HepG2 (cell line): ENCODE results near the gene PUS1. TPM values are rescaled to one million over a fixed set of nuclear protein-coding genes. Genes with fewer than 3 reads are reported as not detected.

Experiments
- CC2D1A ChIP-seq: sonication (generic); formaldehyde crosslinking; IDR thresholded peaks from 2 replicates; pipeline ENCODE4 v1.8.1; 2023; ENCODE audit warnings: mild to moderate bottlenecking, missing genetic modification reagents
- HNRNPK ChIP-seq: fragments of 200-400 bp; formaldehyde crosslinking; IDR thresholded peaks from 2 replicates; pipeline ENCODE4 v1.6.1; 2018; ENCODE audit warnings: low read length, low read depth, moderate library complexity, mild to moderate bottlenecking; ENCODE audit not compliant: poor library complexity, severe bottlenecking
- HOXD1 ChIP-seq: sonication (generic); formaldehyde crosslinking; IDR thresholded peaks from 2 replicates; pipeline ENCODE4 v1.5.0; 2020; ENCODE audit warnings: missing genetic modification reagents
- KDM5B ChIP-seq: sonication (generic); formaldehyde crosslinking; IDR thresholded peaks from 2 replicates; pipeline ENCODE4 v1.4.0; 2020; ENCODE audit warnings: missing genetic modification reagents, mild to moderate bottlenecking, borderline replicate concordance
- KLF6 ChIP-seq: IDR thresholded peaks from 2 replicates; pipeline ENCODE4 v1.8.0; 2016; ENCODE audit warnings: missing biosample characterization, missing genetic modification reagents
- KMT2A ChIP-seq: sonication (generic); formaldehyde crosslinking; IDR thresholded peaks from 2 replicates; pipeline ENCODE4 v1.4.0; 2020; ENCODE audit warnings: missing genetic modification reagents
- MTA1 ChIP-seq: sonication (generic); formaldehyde crosslinking; IDR thresholded peaks from 2 replicates; pipeline ENCODE4 v1.4.0; 2020; ENCODE audit warnings: missing genetic modification reagents, mild to moderate bottlenecking, borderline replicate concordance
- MYC ChIP-seq: sonication (generic); formaldehyde crosslinking; IDR thresholded peaks from 2 replicates; pipeline ENCODE4 v1.9.0; 2021; ENCODE audit warnings: missing genetic modification reagents, borderline replicate concordance
- PPARG ChIP-seq: conservative IDR thresholded peaks from 2 replicates; pipeline ENCODE4 v1.6.1; 2016; ENCODE audit warnings: missing biosample characterization, missing genetic modification reagents
- SATB2 ChIP-seq: sonication (generic); formaldehyde crosslinking; IDR thresholded peaks from 2 replicates; pipeline ENCODE4 v1.5.0; 2020; ENCODE audit warnings: missing genetic modification reagents
- ZFP37 ChIP-seq: sonication (generic); formaldehyde crosslinking; IDR thresholded peaks from 2 replicates; pipeline ENCODE4 v1.4.0; 2020; ENCODE audit warnings: missing genetic modification reagents, borderline replicate concordance
- ZFX ChIP-seq: sonication (generic); formaldehyde crosslinking; IDR thresholded peaks from 2 replicates; pipeline ENCODE4 v1.4.0; 2020; ENCODE audit warnings: mild to moderate bottlenecking, low read depth, missing genetic modification reagents, moderate library complexity
- ZNF33B ChIP-seq: sonication (generic); formaldehyde crosslinking; IDR thresholded peaks from 2 replicates; pipeline ENCODE4 v1.5.1; 2020; ENCODE audit warnings: mild to moderate bottlenecking, missing genetic modification reagents
- ZNF431 ChIP-seq: sonication (generic); formaldehyde crosslinking; IDR thresholded peaks from 2 replicates; pipeline ENCODE4 v1.9.0; 2022; ENCODE audit warnings: missing genetic modification reagents, low read depth, mild to moderate bottlenecking, borderline replicate concordance
- ZNF451 ChIP-seq: sonication (generic); formaldehyde crosslinking; IDR thresholded peaks from 2 replicates; pipeline ENCODE4 v1.5.0; 2020; ENCODE audit warnings: mild to moderate bottlenecking, missing genetic modification reagents
- ZNF589 ChIP-seq: sonication (generic); formaldehyde crosslinking; conservative IDR thresholded peaks from 2 replicates; pipeline ENCODE4 v1.8.0; 2022; ENCODE audit warnings: mild to moderate bottlenecking, moderate library complexity, missing genetic modification reagents
- ZNF768 ChIP-seq: sonication (generic); formaldehyde crosslinking; IDR thresholded peaks from 2 replicates; pipeline ENCODE4 v1.4.0; 2020; ENCODE audit warnings: missing genetic modification reagents
- ZNF850 ChIP-seq: sonication (generic); formaldehyde crosslinking; conservative IDR thresholded peaks from 2 replicates; pipeline ENCODE4 v1.9.0; 2021; ENCODE audit warnings: mild to moderate bottlenecking, missing genetic modification reagents
- ZSCAN21 ChIP-seq: sonication (generic); formaldehyde crosslinking; IDR thresholded peaks from 2 replicates; pipeline ENCODE4 v1.8.0; 2022; ENCODE audit warnings: mild to moderate bottlenecking, missing genetic modification reagents, moderate library complexity, borderline replicate concordance
- ZSCAN22 ChIP-seq: sonication (generic); formaldehyde crosslinking; IDR thresholded peaks from 2 replicates; pipeline ENCODE4 v1.4.0; 2020; ENCODE audit warnings: mild to moderate bottlenecking, missing genetic modification reagents
- polyA plus RNA-seq, 8 experiments: library from polyadenylated mRNA; depleted of rRNA in 3 of 8; stranded (reverse) in 7 of 8; unstranded in 1 of 8; fragments of >200 nt; fragmentation: Illumina TruSeq in 4 of 8; extraction: Trizol in 4 of 8; gene quantifications; 2 replicates each; pipeline versions ENCODE4 v1.2.1 to v1.2.3, GENCODE V29; 2011 to 2016; ENCODE audit warnings: low read depth in 4 of 8, missing spikeins in 1 of 8, mixed read lengths in 1 of 8; ENCODE audit not compliant: insufficient read depth in 1 of 8
- total RNA-seq, 5 experiments: library from RNA; depleted of rRNA; stranded (reverse); fragments of >200 nt; fragmentation: Illumina TruSeq; extraction: Trizol; gene quantifications; 2 replicates each; pipeline ENCODE4 v1.2.3, GENCODE V29; 2016; ENCODE audit warnings: low read depth in 1 of 5
- TF ChIP-seq, protein P1 (sequence below): sonication (generic); formaldehyde crosslinking; IDR thresholded peaks from 2 replicates; pipeline ENCODE4 v1.8.0; 2022; ENCODE audit warnings: missing genetic modification reagents, mild to moderate bottlenecking, inconsistent platforms, borderline replicate concordance
- TF ChIP-seq, protein P2 (sequence below): sonication (generic); formaldehyde crosslinking; conservative IDR thresholded peaks from 2 replicates; pipeline ENCODE4 v1.4.0; 2020; ENCODE audit warnings: missing genetic modification reagents
- TF ChIP-seq, protein P3 (sequence below): sonication (generic); formaldehyde crosslinking; IDR thresholded peaks from 2 replicates; pipeline ENCODE4 v1.5.0; 2020; ENCODE audit warnings: mild to moderate bottlenecking, missing genetic modification reagents
- TF ChIP-seq, protein P4 (sequence below): sonication (generic); formaldehyde crosslinking; IDR thresholded peaks from 2 replicates; pipeline ENCODE4 v1.5.0; 2020; ENCODE audit warnings: mild to moderate bottlenecking, missing genetic modification reagents

Gene PUS1
- total and polyA plus RNA-seq, 2 of the 13 experiments (the other 11 are each of a cell fraction or from before 2014, with no cell fraction given): 19.2 to 24.7 TPM

DNA sequence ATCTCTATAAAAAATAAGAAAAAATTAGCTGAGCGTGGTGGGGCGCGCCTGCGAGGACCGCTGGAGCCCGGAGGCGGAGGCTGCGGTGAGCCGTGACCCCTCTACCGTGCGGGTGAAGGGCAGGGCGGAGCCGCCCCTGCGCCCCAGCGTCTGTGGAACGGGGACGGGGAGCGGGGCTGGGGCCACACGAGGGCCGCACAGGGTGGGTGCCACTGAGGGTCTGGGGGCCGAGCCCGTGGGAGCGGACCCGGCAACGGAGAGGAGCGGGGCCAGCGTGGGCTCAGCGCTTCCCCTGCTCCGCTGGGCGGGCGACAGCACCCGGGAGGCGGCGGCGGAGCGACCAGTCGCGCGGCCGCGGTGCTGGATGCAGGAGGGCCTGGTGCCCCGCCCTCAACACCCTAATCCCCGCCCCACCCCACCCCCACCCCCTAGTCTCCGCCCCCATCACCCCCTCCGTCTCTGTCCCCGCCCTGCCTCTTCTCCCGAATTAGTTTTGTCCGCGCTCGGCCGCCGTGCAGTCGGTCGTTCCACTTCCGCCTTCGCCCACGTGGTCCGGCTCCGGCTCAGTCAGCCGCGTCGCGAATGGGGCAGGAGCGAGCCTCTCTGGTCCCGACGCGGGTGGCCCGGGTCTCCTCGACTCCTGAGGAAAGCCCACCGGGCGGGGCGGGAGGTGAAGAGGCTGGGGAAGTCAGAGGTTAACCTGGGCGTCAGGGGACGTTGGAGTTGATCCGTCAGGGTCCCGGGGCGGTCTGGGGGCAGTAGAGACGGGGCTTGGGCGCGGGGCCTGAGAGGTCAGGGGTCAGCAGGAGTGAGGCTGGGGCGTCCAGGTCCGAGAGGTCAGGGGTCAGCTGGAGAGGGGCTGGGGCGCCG lies at the start of gene PUS1 (continued):
- TF ChIP-seq, protein P1, sequence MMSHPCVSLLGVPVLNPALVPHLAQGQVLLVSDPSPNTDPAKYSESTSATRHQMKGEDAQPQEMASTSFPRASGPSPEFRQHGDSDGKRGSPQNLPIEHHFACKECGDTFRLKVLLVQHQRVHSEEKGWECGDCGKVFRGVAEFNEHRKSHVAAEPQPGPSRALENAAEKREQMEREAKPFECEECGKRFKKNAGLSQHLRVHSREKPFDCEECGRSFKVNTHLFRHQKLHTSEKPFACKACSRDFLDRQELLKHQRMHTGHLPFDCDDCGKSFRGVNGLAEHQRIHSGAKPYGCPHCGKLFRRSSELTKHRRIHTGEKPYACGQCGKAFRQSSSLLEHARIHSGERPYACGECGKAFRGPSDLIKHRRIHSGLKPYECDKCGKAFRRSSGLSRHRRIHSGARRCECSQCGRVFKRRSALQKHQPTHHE (CRISPR knock-in tag): peak; percentile 71; the same call in 1 of the 2 replicates
- TF ChIP-seq ZFX (peak; percentile 45), ZNF33B (CRISPR knock-in tag) (peak; percentile 66; the same call in 1 of the 2 replicates), ZNF768 (peak; percentile 71; the same call in 1 of the 2 replicates), ZNF431 (no peak), ZNF589 (CRISPR knock-in tag) (peak; percentile 46; the same call in 1 of the 2 replicates), HOXD1 (CRISPR knock-in tag) (peak; percentile 12; the same call in 1 of the 2 replicates), MYC (peak; percentile 99), ZSCAN21 (peak; percentile 93), KLF6 (peak; percentile 62; the same call in 1 of the 2 replicates), ZNF451 (CRISPR knock-in tag) (no peak), KDM5B (CRISPR knock-in tag) (peak; percentile 73), PPARG (0 out of 2 replicates have a peak, but pooled peaks have one; percentile 12), CC2D1A (CRISPR knock-in tag) (no peak), ZFP37 (CRISPR knock-in tag) (no peak), ZSCAN22 (no peak), SATB2 (CRISPR knock-in tag) (no peak; the same call in 1 of the 2 replicates), ZNF850 (CRISPR knock-in tag) (0 out of 2 replicates have a peak, but pooled peaks have one; percentile 58), MTA1 (0 out of 2 replicates have a peak, but pooled peaks have one; percentile 60), KMT2A (0 out of 2 replicates have a peak, but pooled peaks have one; percentile 53), HNRNPK (peak; percentile 100)
- TF ChIP-seq, protein P2, sequence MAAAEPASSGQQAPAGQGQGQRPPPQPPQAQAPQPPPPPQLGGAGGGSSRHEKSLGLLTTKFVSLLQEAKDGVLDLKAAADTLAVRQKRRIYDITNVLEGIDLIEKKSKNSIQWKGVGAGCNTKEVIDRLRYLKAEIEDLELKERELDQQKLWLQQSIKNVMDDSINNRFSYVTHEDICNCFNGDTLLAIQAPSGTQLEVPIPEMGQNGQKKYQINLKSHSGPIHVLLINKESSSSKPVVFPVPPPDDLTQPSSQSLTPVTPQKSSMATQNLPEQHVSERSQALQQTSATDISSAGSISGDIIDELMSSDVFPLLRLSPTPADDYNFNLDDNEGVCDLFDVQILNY (CRISPR knock-in tag): peak; percentile 71
- TF ChIP-seq, protein P3, sequence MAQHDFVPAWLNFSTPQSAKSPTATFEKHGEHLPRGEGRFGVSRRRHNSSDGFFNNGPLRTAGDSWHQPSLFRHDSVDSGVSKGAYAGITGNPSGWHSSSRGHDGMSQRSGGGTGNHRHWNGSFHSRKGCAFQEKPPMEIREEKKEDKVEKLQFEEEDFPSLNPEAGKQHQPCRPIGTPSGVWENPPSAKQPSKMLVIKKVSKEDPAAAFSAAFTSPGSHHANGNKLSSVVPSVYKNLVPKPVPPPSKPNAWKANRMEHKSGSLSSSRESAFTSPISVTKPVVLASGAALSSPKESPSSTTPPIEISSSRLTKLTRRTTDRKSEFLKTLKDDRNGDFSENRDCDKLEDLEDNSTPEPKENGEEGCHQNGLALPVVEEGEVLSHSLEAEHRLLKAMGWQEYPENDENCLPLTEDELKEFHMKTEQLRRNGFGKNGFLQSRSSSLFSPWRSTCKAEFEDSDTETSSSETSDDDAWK (CRISPR knock-in tag): no peak
- TF ChIP-seq, protein P4, sequence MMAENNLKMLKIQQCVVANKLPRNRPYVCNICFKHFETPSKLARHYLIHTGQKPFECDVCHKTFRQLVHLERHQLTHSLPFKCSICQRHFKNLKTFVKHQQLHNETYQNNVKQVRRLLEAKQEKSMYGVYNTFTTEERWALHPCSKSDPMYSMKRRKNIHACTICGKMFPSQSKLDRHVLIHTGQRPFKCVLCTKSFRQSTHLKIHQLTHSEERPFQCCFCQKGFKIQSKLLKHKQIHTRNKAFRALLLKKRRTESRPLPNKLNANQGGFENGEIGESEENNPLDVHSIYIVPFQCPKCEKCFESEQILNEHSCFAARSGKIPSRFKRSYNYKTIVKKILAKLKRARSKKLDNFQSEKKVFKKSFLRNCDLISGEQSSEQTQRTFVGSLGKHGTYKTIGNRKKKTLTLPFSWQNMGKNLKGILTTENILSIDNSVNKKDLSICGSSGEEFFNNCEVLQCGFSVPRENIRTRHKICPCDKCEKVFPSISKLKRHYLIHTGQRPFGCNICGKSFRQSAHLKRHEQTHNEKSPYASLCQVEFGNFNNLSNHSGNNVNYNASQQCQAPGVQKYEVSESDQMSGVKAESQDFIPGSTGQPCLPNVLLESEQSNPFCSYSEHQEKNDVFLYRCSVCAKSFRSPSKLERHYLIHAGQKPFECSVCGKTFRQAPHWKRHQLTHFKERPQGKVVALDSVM: peak; percentile 18; the same call in 1 of the 2 replicates
